IMR-90 (cell line): Measurements from ENCODE around the gene GAL3ST1. TPM values are rescaled to one million over a fixed set of nuclear protein-coding genes. Genes with fewer than 3 reads are reported as not detected.

Experiments used
- ATAC-seq: fragments of 200-7000 bp; cut with Tn5 transposase; 2 replicates; pipeline ENCODE4 v1.9.1; 2020; ENCODE audit warnings: low read depth, mild to moderate bottlenecking, moderate library complexity
- BruUV-seq: library from RNA; stranded (reverse); fragments of 400-500 nt; replicated peaks from 2 replicates; lab custom pipeline; 2021; lab: Mats Ljungman, UMichigan
- CTCF ChIA-PET: fragments of 300-600 bp; formaldehyde crosslinking; extraction: SDS; loops from one replicate; lab custom pipeline; 2021; ENCODE audit warnings: antibody characterized with exemption; lab: Yijun Ruan, JAX
- POLR2A ChIA-PET: fragments of 300-600 bp; sonication (Branson Sonifier 250); formaldehyde crosslinking; loops from one replicate; lab custom pipeline; 2022; ENCODE audit warnings: antibody characterized with exemption; ENCODE audit not compliant: unreplicated experiment; lab: Charles Lee
- DNase-seq: peaks from one replicate; pipeline ENCODE4 v3.0.0; 2013
- H2AFZ ChIP-seq: replicated peaks from 2 replicates; pipeline ENCODE3; 2013; ENCODE audit warnings: low read length, mild to moderate bottlenecking; ENCODE audit not compliant: poor library complexity
- H2AK5ac ChIP-seq: 2 replicates; pipeline ENCODE4 v1.6.1; 2013; ENCODE audit warnings: low read depth, low read length, inconsistent platforms
- H2AK9ac ChIP-seq: replicated peaks from 2 replicates; pipeline ENCODE3; 2013; ENCODE audit warnings: mild to moderate bottlenecking, low read depth, low read length, moderate library complexity; ENCODE audit not compliant: poor library complexity
- H2BK120ac ChIP-seq: 2 replicates; pipeline ENCODE4 v1.6.1; 2013; ENCODE audit warnings: low read depth, low read length, inconsistent platforms
- H2BK15ac ChIP-seq: 3 replicates; pipeline ENCODE4 v1.6.1; 2013; ENCODE audit warnings: low read depth, low read length, inconsistent platforms
- H2BK20ac ChIP-seq: 2 replicates; pipeline ENCODE4 v1.6.1; 2013; ENCODE audit warnings: low read depth, mild to moderate bottlenecking, inconsistent platforms, low read length, moderate library complexity
- H2BK5ac ChIP-seq: 2 replicates; pipeline ENCODE4 v1.6.1; 2013; ENCODE audit warnings: mild to moderate bottlenecking, low read depth, low read length, inconsistent platforms; ENCODE audit not compliant: poor library complexity, severe bottlenecking
- H3K14ac ChIP-seq: replicated peaks from 2 replicates; pipeline ENCODE4 v1.6.1; 2013; ENCODE audit warnings: low read depth, low read length, inconsistent platforms
- H3K18ac ChIP-seq: 2 replicates; pipeline ENCODE4 v1.6.1; 2013; ENCODE audit warnings: low read depth, low read length, control low read depth
- H3K23ac ChIP-seq: 2 replicates; pipeline ENCODE4 v1.6.1; 2013; ENCODE audit warnings: low read depth, low read length, inconsistent platforms
- H3K27ac ChIP-seq: 2 replicates; pipeline ENCODE4 v1.5.1; 2013; ENCODE audit warnings: mild to moderate bottlenecking, control low read depth, low read length; ENCODE audit not compliant: insufficient read depth
- H3K27me3 ChIP-seq: 2 replicates; pipeline ENCODE4 v1.6.1; 2013; ENCODE audit warnings: low read length; ENCODE audit not compliant: control insufficient read depth, insufficient read depth
- H3K36me3 ChIP-seq: 2 replicates; pipeline ENCODE4 v1.6.1; 2013; ENCODE audit warnings: low read length, mixed read lengths; ENCODE audit not compliant: control insufficient read depth, insufficient read depth
- H3K4ac ChIP-seq: 2 replicates; pipeline ENCODE4 v1.6.1; 2013; ENCODE audit warnings: low read depth, low read length, inconsistent platforms
- H3K4me1 ChIP-seq: 2 replicates; pipeline ENCODE4 v1.6.1; 2013; ENCODE audit warnings: low read length, mixed read lengths; ENCODE audit not compliant: control insufficient read depth, insufficient read depth
- H3K4me2 ChIP-seq: 2 replicates; pipeline ENCODE4 v1.6.1; 2013; ENCODE audit warnings: low read depth, mild to moderate bottlenecking, control low read depth, low read length, moderate library complexity
- H3K4me3 ChIP-seq: 2 replicates; pipeline ENCODE4 v1.5.1; 2013; ENCODE audit warnings: low read depth, mild to moderate bottlenecking, control low read depth, low read length, moderate library complexity; ENCODE audit not compliant: insufficient read depth
- H3K56ac ChIP-seq: 2 replicates; pipeline ENCODE4 v1.6.1; 2013; ENCODE audit warnings: low read length, inconsistent platforms; ENCODE audit not compliant: insufficient read depth; ENCODE audit errors: extremely low read depth
- H3K79me1 ChIP-seq, 2 experiments: 2 replicates each; pipeline ENCODE4 v1.6.1; 2013; ENCODE audit warnings: low read length in 2 of 2, inconsistent platforms in 1 of 2, low read depth in 1 of 2
- H3K9ac ChIP-seq: 2 replicates; pipeline ENCODE4 v1.6.1; 2013; ENCODE audit warnings: low read depth, low read length, control low read depth
- H3K9me1 ChIP-seq: 2 replicates; pipeline ENCODE4 v1.6.1; 2013; ENCODE audit warnings: low read length, inconsistent platforms; ENCODE audit not compliant: insufficient read depth
- H3K9me3 ChIP-seq: 2 replicates; pipeline ENCODE4 v1.6.1; 2013; ENCODE audit warnings: low read length; ENCODE audit not compliant: control insufficient read depth, insufficient read depth
- H4K20me1 ChIP-seq: 2 replicates; pipeline ENCODE4 v1.6.1; 2013; ENCODE audit warnings: low read length, inconsistent platforms; ENCODE audit not compliant: insufficient read depth
- H4K5ac ChIP-seq: 2 replicates; pipeline ENCODE4 v1.6.1; 2013; ENCODE audit warnings: mild to moderate bottlenecking, low read depth, low read length, control low read depth
- H4K8ac ChIP-seq, 2 experiments: 2 replicates each; pipeline ENCODE4 v1.6.1; 2013; ENCODE audit warnings: low read depth in 2 of 2, low read length in 2 of 2, control low read depth in 1 of 2, inconsistent platforms in 1 of 2
- H4K91ac ChIP-seq: 2 replicates; pipeline ENCODE4 v1.6.1; 2013; ENCODE audit warnings: low read depth, low read length, inconsistent platforms; ENCODE audit not compliant: insufficient read depth
- CEBPB ChIP-seq: IDR thresholded peaks from 2 replicates; pipeline ENCODE4 v1.6.1; 2012; ENCODE audit warnings: low read depth, low read length, improper control_type of control experiment
- MAFK ChIP-seq: IDR thresholded peaks from 2 replicates; pipeline ENCODE4 v1.6.1; 2012; ENCODE audit warnings: low read depth, low read length, improper control_type of control experiment
- MAZ ChIP-seq: IDR thresholded peaks from 2 replicates; pipeline ENCODE4 v1.6.1; 2012; ENCODE audit warnings: low read depth, mild to moderate bottlenecking, low read length, improper control_type of control experiment, moderate library complexity, borderline replicate concordance
- SMC3 ChIP-seq: fragments of 150-350 bp; IDR thresholded peaks from 2 replicates; pipeline ENCODE4 v1.6.1; 2016; ENCODE audit warnings: low read depth, mild to moderate bottlenecking, antibody characterized with exemption, low read length, moderate library complexity
- WGBS, 2 experiments: methylation state at CpG; one replicate each; pipeline versions ENCODE4 v1.1.5 to v1.1.7; 2013; ENCODE audit warnings: missing lambda C conversion rate in 2 of 2; ENCODE audit not compliant: insufficient read length in 1 of 2; ENCODE audit errors: extremely low coverage in 2 of 2; 5-methylcytosine and 5-hydroxymethylcytosine counted together
- dilution Hi-C: fragments of 300-500 bp; cut with HindIII; formaldehyde crosslinking; loops from one replicate; pipeline ENCODE4 v1.14.3; 2018; ENCODE audit warnings: low sequenced_read_pairs; ENCODE audit not compliant: unreplicated experiment
- in situ Hi-C: fragments of 300-500 bp; cut with MboI; formaldehyde crosslinking; loops from 3 replicates; pipeline ENCODE4 v1.14.3; 2019; ENCODE audit warnings: low sequenced_read_pairs, inconsistent platforms, mixed read lengths
- intact Hi-C: fragments of 100-400 bp; cut with micrococcal nuclease; formaldehyde crosslinking; loops from 2 replicates; pipeline ENCODE4 v1.10.0; 2022
- polyA plus RNA-seq, 3 experiments: library from polyadenylated mRNA; depleted of rRNA; stranded (reverse); fragments of >200 nt; gene quantifications; 2 replicates each; pipeline ENCODE4 v1.2.3, GENCODE V29; 2012; ENCODE audit warnings: low replicate concordance in 1 of 3
- total RNA-seq: library from RNA; depleted of rRNA; stranded (reverse); fragments of >200 nt; gene quantifications from 2 replicates; pipeline ENCODE4 v1.2.3, GENCODE V29; 2012
- TF ChIP-seq, protein P1 (sequence below): fragments of 150-350 bp; IDR thresholded peaks from 2 replicates; pipeline ENCODE4 v1.6.1; 2016; ENCODE audit warnings: low read depth, mild to moderate bottlenecking, low read length, moderate library complexity, borderline replicate concordance

Gene GAL3ST1
- total and polyA plus RNA-seq, 2 of the 4 experiments (the other 2 are of a cell fraction) = not detected

DNA sequence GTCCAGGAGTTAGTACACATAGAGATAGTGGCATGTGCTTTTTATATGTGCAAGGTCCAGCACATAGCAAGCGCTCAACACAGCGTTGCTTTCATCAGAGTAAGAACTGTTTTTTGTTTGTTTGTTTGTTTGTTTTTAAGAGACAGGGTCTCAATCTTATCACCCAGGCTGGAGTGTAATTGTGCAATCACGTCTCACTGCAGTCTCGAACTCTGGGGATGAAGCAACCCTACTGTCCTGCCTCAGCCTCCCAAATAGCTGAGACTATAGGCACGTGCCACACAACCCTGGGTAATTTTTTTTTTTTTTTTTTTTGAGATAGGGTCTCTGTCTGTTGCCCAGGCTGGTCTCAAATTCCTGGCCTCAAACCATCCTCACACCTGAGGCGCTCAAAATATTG, 43.4 kb upstream of the GAL3ST1 start:
- POLR2A ChIA-PET = no interaction called here
- no peak for DNase-seq
- no peak overlapping the region for H3K56ac ChIP-seq

More for the DNA sequence above, 43.4 kb upstream of the GAL3ST1 start:
- no peak overlapping the region for H2BK15ac ChIP-seq
- no peaks in the 10 kb centered on the region for H3K9me3 ChIP-seq
- no peaks in the 10 kb centered on the region for H3K4me1 ChIP-seq
- TF ChIP-seq, protein P1, sequence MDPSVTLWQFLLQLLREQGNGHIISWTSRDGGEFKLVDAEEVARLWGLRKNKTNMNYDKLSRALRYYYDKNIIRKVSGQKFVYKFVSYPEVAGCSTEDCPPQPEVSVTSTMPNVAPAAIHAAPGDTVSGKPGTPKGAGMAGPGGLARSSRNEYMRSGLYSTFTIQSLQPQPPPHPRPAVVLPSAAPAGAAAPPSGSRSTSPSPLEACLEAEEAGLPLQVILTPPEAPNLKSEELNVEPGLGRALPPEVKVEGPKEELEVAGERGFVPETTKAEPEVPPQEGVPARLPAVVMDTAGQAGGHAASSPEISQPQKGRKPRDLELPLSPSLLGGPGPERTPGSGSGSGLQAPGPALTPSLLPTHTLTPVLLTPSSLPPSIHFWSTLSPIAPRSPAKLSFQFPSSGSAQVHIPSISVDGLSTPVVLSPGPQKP = no peak
- no peak for TF ChIP-seq MAZ
- peak; percentile 62 for TF ChIP-seq CEBPB
- TF ChIP-seq MAFK = no peak
- TF ChIP-seq SMC3 = no peak
- intact Hi-C loops = no loop called here
- H3K9ac ChIP-seq = no peak overlapping the region
- H3K4me2 ChIP-seq = no peak overlapping the region
- dilution Hi-C loops = no loop called here
- no peak overlapping the region for H2BK20ac ChIP-seq
- in situ Hi-C loops = loop anchor here (10.0 kb wide), 1 partner anchor 287 kb away; no protein-coding TSS in a partner anchor
- no peak overlapping the region for H3K4ac ChIP-seq
- no peak overlapping the region for H2AK5ac ChIP-seq
- no TSS peak for BruUV-seq
- no peak overlapping the region for H4K91ac ChIP-seq
- H4K8ac ChIP-seq = no peak overlapping the region
- no CpG with 5 or more reads among the region's 6 CpGs for WGBS, 2 experiments
- H3K79me1 ChIP-seq = no peaks in the 10 kb centered on the region
- no peak overlapping the region for H2AFZ ChIP-seq
- H3K18ac ChIP-seq = no peak overlapping the region
- CTCF ChIA-PET = interaction anchor here (0.6 to 0.7 kb wide), 2 partner anchors 14 to 23 kb away, joined by 3 to 4 read pairs; no protein-coding TSS in a partner anchor
- H2BK5ac ChIP-seq = no peak overlapping the region
- H3K9me1 ChIP-seq = no peaks in the 10 kb centered on the region
- no peak overlapping the region for H3K27ac ChIP-seq
- H4K20me1 ChIP-seq = no peaks in the 10 kb centered on the region
- no peak overlapping the region for H3K23ac ChIP-seq
- no peak overlapping the region for H3K14ac ChIP-seq
- H4K5ac ChIP-seq = no peak overlapping the region
- H2AK9ac ChIP-seq = no peak overlapping the region
- ATAC-seq = no peak
- H3K27me3 ChIP-seq = no peaks in the 10 kb centered on the region
- no peaks in the 10 kb centered on the region for H3K36me3 ChIP-seq
- H3K4me3 ChIP-seq = no peak overlapping the region
- H2BK120ac ChIP-seq = no peak overlapping the region
